Stomach (tissue), 19 donors: Measurements from ENCODE around the gene NBEAL2. TPM values are rescaled to one million over a fixed set of nuclear protein-coding genes. Genes with fewer than 3 reads are reported as not detected.
A peak's percentile ranks its signal among the peaks of the same experiment; 100 is the strongest.

Experiments
- DNase-seq, 2 donors: peaks; one replicate each; pipeline versions ENCODE4 v3.0.0 to v3.0.0-alpha.2; 2013 to 2019
- H3K27ac ChIP-seq, 5 donors: fragments of 200-600 bp in 4 of 5; sonication (generic) in 4 of 5; one replicate each; pipeline ENCODE4 v1.5.1; 2013 to 2019; ENCODE audit warnings: mild to moderate bottlenecking in 1 of 5, moderate library complexity in 1 of 5
- H3K27me3 ChIP-seq, 3 donors: fragments of 200-600 bp; sonication (generic); one replicate each; pipeline ENCODE4 v1.5.1; 2017 to 2019; ENCODE audit warnings: mixed run types in 1 of 3
- H3K36me3 ChIP-seq, 4 donors: fragments of 200-600 bp; sonication (generic); 1 replicate in 3 of 4; 2 replicates in 1 of 4; pipeline ENCODE4 v1.5.1; 2016 to 2019
- H3K4me1 ChIP-seq, 4 donors: fragments of 200-600 bp; sonication (generic); one replicate each; pipeline ENCODE4 v1.5.1; 2016 to 2019
- H3K4me3 ChIP-seq, 4 donors: fragments of 200-600 bp; sonication (generic) in 3 of 4; one replicate each; pipeline ENCODE4 v1.5.1; 2016 to 2019; ENCODE audit warnings: mild to moderate bottlenecking in 1 of 4
- H3K9me3 ChIP-seq, 4 donors: fragments of 200-600 bp; sonication (generic); one replicate each; pipeline ENCODE4 v1.5.1; 2016 to 2019
- EP300 ChIP-seq: sonication (generic); formaldehyde crosslinking; IDR thresholded peaks from one replicate; pipeline ENCODE4 v1.6.1; 2017; ENCODE audit warnings: antibody characterized with exemption
- POLR2A ChIP-seq, 4 donors: fragments of 450-650 bp; IDR thresholded peaks; one replicate each; pipeline ENCODE4 v1.6.1; 2016; ENCODE audit warnings: antibody characterized with exemption in 4 of 4, control low read depth in 2 of 4, mild to moderate bottlenecking in 1 of 4, moderate library complexity in 1 of 4
- POLR2AphosphoS5 ChIP-seq, 3 donors: sonication (generic); formaldehyde crosslinking; IDR thresholded peaks; one replicate each; pipeline ENCODE4 v1.6.1; 2016; ENCODE audit warnings: antibody characterized with exemption in 3 of 3
- WGBS, 5 donors: extraction: QIAGEN DNeasy Blood & Tissue Kit in 3 of 5; methylation state at CpG; one replicate each; pipeline versions ENCODE4 v1.1.5 to v1.1.7; 2013 to 2018; 5-methylcytosine and 5-hydroxymethylcytosine counted together
- intact Hi-C: fragments of 100-400 bp; cut with DNase I; formaldehyde crosslinking; loops from one replicate; pipeline ENCODE4 v1.15.1; 2023; ENCODE audit warnings: low total_unique reads
- long read RNA-seq, 10 donors: transcript quantifications; one replicate each; lab custom pipeline, GENCODE V29; 2026
- polyA plus RNA-seq, 3 donors: library from polyadenylated mRNA; stranded (reverse); fragments of 200-250 nt; gene quantifications; one replicate each; pipeline ENCODE4 v1.2.3, GENCODE V29; 2013
- total RNA-seq, 5 donors: library from RNA; depleted of rRNA; stranded (reverse); fragments of >200 nt; gene quantifications; one replicate each; pipeline versions ENCODE4 v1.1.0 to v1.2.3, GENCODE V29; 2014 to 2016
- TF ChIP-seq, protein P1 (sequence below), 7 experiments: fragments of 450-650 bp in 4 of 7; fragments of 200-600 bp in 3 of 7; sonication (generic) in 3 of 7; IDR thresholded peaks; one replicate each; pipeline ENCODE4 v1.5.1; 2016 to 2019; ENCODE audit warnings: antibody characterized with exemption in 7 of 7, control low read depth in 2 of 7, mild to moderate bottlenecking in 1 of 7
- donor health status: healthy with polysubstance abuse.
- donor health status: Bipolar disorder and iron deficiency.
- donor health status: healthy.

NBEAL2 gene, protein sequence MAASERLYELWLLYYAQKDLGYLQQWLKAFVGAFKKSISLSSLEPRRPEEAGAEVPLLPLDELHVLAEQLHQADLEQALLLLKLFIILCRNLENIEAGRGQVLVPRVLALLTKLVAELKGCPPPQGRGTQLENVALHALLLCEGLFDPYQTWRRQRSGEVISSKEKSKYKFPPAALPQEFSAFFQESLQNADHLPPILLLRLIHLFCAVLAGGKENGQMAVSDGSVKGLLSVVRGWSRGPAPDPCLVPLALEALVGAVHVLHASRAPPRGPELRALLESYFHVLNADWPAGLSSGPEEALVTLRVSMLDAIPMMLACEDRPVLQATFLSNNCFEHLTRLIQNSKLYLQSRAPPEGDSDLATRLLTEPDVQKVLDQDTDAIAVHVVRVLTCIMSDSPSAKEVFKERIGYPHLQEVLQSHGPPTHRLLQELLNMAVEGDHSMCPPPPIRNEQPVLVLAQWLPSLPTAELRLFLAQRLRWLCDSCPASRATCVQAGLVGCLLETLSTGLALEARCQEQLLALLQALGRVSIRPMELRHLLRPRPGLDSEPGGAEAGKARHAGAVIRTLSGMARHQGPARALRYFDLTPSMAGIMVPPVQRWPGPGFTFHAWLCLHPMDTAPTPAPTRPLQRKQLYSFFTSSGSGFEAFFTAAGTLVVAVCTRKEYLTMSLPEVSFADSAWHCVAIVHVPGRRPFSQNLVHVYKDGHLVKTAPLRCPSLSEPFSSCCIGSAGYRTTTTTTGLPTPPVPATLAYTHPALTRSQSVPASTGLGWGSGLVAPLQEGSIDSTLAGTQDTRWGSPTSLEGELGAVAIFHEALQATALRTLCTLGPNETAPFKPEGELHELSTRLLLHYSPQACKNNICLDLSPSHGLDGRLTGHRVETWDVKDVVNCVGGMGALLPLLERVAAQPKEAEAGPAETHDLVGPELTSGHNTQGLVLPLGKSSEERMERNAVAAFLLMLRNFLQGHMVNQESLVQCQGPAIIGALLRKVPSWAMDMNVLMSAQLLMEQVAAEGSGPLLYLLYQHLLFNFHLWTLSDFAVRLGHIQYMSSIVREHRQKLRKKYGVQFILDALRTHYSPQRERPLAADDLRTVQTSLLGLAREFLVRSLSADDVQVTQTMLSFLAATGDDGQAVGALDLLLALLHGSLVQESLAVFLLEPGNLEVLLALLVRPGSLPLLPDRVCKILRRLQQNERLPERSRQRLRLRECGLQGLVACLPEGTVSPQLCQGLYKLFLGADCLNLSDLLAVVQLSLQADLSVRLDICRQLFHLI (N-terminal part only)
- total RNA-seq (100 to 1,000 TPM in 4 of 5 donors, 10 to 100 TPM in 1; 50.9 to 653 (median 247) TPM), polyA plus RNA-seq (100 to 1,000 TPM in 1 of 3 donors, 10 to 100 TPM in 2; 35.0 to 193 (median 49.2) TPM)
- long read RNA-seq, donor 1, partial matches to known transcripts: 0 of 1 reads
- long read RNA-seq, donor 1, other reads (novel, unspliced or antisense): 0 of 1 reads
- long read RNA-seq, donor 2: 0 reads
- long read RNA-seq, donor 3: 0 reads
- long read RNA-seq, donor 4: 0 reads
- long read RNA-seq, donor 5: 0 reads
- long read RNA-seq, donor 6: 0 reads
- long read RNA-seq, donor 7: 0 reads
- long read RNA-seq, donor 8, partial matches to known transcripts: 0 of 1 reads
- long read RNA-seq, donor 8, other reads (novel, unspliced or antisense): 0 of 1 reads
- long read RNA-seq, donor 9: 0 reads
- long read RNA-seq, donor 10: 0 reads

DNA sequence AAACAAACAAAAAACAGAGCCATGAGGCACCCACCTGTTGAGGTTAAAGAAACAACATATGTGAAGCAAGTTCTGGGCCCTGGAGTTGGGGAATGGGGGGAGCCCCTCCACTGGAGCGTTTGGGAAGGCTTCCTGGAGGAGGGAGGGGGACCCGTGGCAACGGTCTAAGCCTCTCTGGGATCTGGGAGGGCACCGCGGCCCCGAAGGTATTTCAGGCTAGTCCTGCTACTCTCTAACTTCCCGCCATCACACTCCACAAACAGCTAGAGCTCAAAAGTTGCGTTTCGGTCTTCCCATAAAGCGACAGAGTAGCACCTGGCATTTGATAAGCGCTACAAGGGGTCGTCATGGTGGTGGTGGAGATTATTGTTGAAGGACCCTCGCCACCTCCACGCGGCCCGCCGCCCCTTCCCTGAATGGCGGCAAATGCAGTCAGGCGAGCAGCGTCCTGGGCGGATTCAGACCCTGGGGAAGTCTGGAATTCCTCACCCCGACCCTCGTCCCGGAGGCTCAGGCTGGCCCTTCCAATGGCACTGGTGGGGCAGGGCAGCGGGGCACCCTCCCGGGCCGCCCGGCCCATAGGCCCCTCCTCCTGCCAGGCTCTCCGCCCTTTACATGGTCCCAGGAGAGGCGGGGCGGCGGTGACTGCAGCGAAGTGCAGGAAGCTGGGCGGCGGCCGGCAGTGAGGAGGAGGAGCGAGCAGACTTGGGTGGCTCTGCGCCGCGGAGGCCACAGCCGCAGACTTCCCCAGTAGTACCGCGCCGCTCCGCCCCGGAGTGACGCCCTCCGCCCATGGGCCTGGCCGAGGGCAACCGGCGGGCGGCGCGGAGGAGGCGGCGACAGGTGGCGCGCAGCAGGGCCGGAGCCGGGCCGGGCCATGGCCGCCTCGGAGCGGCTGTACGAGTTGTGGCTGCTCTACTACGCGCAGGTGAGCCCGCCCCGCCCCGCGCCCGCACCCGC, at the start of gene NBEAL2:
NBEAL2 (plus strand) TSS at position 682 of the 960 bp plus-strand sequence; CDS start at position 878, 196 bp downstream.
- Histone ChIP-seq H3K27me3 (no peaks in the 10 kb centered on the region), H3K9me3 (no peaks in the 10 kb centered on the region), H3K27ac (peak within 1 kb of the TSS; percentile 91 to 98 (median 95)), H3K36me3 (peaks cover 0 to 1% (median 0%) of the 10 kb centered on the region in 4 donors), H3K4me3 (peak within 1 kb of the TSS; percentile 59 to 70 (median 66)), H3K4me1 (peaks cover 53 to 89% (median 84%) of the 10 kb centered on the region in 4 donors)
- TF ChIP-seq EP300: no peak
- TF ChIP-seq POLR2A (IDR thresholded peaks at IDR 0.05): peak in 2 of 4 donors; percentile 50 to 82
- TF ChIP-seq POLR2AphosphoS5 (IDR thresholded peaks at IDR 0.05): peak; percentile 71 to 97 (median 91)
- TF ChIP-seq, protein P1, sequence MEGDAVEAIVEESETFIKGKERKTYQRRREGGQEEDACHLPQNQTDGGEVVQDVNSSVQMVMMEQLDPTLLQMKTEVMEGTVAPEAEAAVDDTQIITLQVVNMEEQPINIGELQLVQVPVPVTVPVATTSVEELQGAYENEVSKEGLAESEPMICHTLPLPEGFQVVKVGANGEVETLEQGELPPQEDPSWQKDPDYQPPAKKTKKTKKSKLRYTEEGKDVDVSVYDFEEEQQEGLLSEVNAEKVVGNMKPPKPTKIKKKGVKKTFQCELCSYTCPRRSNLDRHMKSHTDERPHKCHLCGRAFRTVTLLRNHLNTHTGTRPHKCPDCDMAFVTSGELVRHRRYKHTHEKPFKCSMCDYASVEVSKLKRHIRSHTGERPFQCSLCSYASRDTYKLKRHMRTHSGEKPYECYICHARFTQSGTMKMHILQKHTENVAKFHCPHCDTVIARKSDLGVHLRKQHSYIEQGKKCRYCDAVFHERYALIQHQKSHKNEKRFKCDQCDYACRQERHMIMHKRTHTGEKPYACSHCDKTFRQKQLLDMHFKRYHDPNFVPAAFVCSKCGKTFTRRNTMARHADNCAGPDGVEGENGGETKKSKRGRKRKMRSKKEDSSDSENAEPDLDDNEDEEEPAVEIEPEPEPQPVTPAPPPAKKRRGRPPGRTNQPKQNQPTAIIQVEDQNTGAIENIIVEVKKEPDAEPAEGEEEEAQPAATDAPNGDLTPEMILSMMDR (IDR thresholded peaks at IDR 0.05): peak in 1 of 7 experiments; percentile 12
- intact Hi-C loops: no loop called here
- DNase-seq: peak; percentile 98 to 99
- WGBS, 5 donors: 1 to 2% (median 1%) methylated on average over 11 to 73 of the region's 73 CpGs

DNA sequence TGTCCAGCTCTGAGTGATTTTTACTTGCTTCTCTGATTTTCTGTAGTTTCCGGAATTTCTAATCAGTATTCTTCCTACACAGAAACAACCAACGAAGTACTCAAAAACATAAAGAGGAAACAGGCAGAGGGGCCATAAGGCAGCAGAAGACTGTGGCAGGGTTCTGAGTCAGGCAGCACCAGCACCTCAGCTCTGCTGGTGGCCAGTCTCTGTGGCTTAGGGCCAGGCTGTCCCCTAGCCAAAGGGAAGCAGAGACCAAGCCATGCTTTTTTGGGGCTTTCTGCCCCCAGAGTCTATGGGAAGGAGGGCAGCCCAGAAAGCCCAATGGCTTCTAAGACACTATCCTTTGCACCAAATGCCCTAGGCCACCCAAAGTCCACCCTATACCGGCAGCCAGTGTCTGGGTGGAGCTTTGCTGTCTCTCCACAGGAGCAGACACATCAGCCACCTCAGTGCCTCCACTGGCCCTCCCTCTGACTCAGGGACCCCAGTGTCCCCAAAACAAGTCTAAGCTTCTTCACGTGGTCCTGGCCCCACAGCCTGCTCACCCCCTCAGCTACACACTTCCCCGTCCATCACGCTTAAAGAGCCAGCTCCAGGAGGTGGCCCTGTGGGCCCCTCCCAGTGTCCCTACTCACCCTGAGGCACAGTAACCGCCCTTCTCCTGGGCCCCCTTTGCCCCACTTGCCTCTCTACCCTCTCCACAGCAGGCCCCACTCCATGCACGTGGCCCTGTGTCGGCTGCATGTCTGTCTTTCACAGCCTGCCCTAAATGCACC, 49.1 kb upstream of the NBEAL2 start:
- Histone ChIP-seq H3K9me3 (no peaks in the 10 kb centered on the region), H3K27me3 (no peaks in the 10 kb centered on the region), H3K27ac (peak overlapping the region; percentile 81 to 88 (median 87)), H3K36me3 (peaks cover 8 to 25% (median 15%) of the 10 kb centered on the region in 4 donors), H3K4me3 (no peak overlapping the region), H3K4me1 (peaks cover 93 to 100% (median 97%) of the 10 kb centered on the region in 4 donors)
- intact Hi-C loops: no loop called here
- DNase-seq: peak; percentile 52 to 66
- TF ChIP-seq, protein P1 (IDR thresholded peaks at IDR 0.05): no peak
- no peak for TF ChIP-seq EP300
- no peak for TF ChIP-seq POLR2A (IDR thresholded peaks at IDR 0.05)
- no peak for TF ChIP-seq POLR2AphosphoS5 (IDR thresholded peaks at IDR 0.05)
- WGBS, 5 donors: 39 to 55% (median 45%) methylated on average over 7 to 9 of the region's 9 CpGs

DNA sequence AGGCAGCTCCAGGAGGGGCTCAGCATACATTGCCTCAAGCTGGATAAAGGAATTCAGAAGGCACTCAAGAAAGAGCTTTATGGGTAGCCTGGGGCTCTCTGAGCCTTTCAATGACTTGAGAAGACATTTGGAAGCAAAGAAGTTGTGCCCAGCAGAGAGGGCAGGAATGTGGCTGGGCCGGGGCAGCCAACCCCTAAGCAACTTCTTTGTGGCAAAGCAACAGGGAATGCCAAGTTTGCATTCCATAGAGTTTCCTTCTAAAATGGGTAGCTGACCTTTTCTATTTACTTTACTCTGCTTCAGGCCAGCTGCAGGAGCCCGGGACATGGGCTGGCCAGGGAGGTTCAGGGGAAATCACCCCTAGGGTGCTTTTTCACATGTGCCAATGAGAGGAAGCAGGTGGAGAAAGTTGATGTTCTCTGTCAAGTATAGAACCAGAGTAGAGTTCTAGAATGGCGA, 48.5 kb upstream of the NBEAL2 start:
- WGBS, 5 donors: 21 to 36% (median 26%) methylated on average over 3 of the region's 3 CpGs
- TF ChIP-seq, protein P1 (IDR thresholded peaks at IDR 0.05): no peak
- TF ChIP-seq POLR2AphosphoS5 (IDR thresholded peaks at IDR 0.05): peak in 1 of 3 donors; percentile 22
- Histone ChIP-seq H3K9me3 (no peaks in the 10 kb centered on the region), H3K36me3 (peaks cover 6 to 19% (median 10%) of the 10 kb centered on the region in 4 donors), H3K4me1 (peaks cover 95 to 100% (median 98%) of the 10 kb centered on the region in 4 donors), H3K27me3 (no peaks in the 10 kb centered on the region), H3K27ac (peak overlapping the region; percentile 81 to 88 (median 87)), H3K4me3 (no peak overlapping the region)
- peak in 1 of 2 donors; percentile 64 for DNase-seq
- intact Hi-C loops: no loop called here
